ENCODE data around the gene GNPDA2. TPM values are rescaled to one million over a fixed set of nuclear protein-coding genes. Genes with fewer than 3 reads are reported as not detected.

GNPDA2 gene
- 25.0 and 27.4 TPM in 2 replicates for total RNA-seq

GRCh38 chr4:44726038-44726871 lies at the start of gene GNPDA2:
GNPDA2 (minus strand) TSS chr4:44726556; CDS start chr4:44722207, 4,349 bp downstream.

DNA sequence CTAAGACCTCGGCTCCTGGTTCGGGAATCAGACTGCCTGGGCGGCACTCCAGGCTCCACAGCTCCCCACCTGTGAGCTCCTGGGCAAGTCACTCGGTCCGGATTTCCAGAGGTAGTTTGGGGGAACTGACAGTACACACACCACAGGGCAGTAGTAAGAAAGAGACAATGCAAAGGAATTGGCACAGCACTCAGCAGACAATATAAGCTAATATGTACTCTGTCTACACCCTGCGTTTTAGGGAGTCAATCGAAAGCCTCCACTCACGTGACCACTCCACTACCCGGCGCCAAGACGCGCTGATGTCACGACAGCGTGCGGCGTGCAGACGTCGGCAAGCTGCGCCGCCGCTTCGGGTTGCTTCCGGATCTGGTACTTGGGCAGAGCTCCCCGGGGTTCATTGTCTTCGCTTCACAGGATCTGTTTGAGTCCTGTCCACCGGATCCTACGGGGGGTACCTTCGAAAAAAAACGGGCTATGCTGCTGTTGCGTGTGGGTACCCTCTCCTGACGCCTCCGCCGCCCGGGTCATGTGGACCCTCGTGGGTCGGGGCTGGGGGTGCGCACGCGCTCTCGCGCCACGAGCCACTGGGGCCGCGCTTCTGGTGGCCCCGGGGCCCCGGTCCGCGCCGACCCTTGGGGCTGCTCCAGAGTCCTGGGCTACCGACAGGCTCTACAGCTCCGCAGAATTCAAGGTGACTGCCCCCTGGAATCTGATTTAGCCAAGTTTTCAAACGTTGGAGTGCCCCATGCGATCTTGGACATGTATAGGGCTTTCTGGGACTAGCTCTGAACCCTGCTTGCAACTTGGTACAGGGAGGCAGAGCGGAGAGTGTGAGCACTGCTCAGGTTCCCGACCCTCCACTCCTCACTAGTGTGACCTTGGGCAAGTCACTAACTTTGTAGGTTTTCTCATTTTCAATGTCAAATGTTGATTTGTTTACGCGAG lies 48.0 kb downstream of the GNPDA2 start, which contains the start of gene GUF1:
TSS of gene GUF1 (plus strand) at position 327 of the 948 bp plus-strand sequence. CDS start at position 530, 203 bp downstream.

Other genes with a start within 250 kb of the GNPDA2 start
- gene YIPF7, start 74.9 kb downstream of the GNPDA2 start, total RNA-seq, result not detected in 2 replicates
- 8.8 and 9.8 TPM in 2 replicates for gene GUF1, start 48.1 kb downstream of the GNPDA2 start, total RNA-seq